H9 (cell line): ENCODE results near the gene TBC1D5. TPM values are rescaled to one million over a fixed set of nuclear protein-coding genes. Genes with fewer than 3 reads are reported as not detected.

ENCODE experiments used
- DNase-seq: peaks from one replicate; pipeline ENCODE4 v3.0.0-alpha.2; 2017
- H2AFZ ChIP-seq: one replicate; pipeline ENCODE4 v1.6.1; 2013; ENCODE audit warnings: mild to moderate bottlenecking, low read length, control low read depth, moderate library complexity
- H2AK5ac ChIP-seq: 2 replicates; pipeline ENCODE4 v1.6.1; 2013; ENCODE audit warnings: low read length, control low read depth, mixed read lengths; ENCODE audit not compliant: insufficient read length
- H2BK120ac ChIP-seq: one replicate; pipeline ENCODE4 v1.6.1; 2013; ENCODE audit warnings: low read depth, mild to moderate bottlenecking, low read length, control low read depth, inconsistent platforms; ENCODE audit not compliant: poor library complexity, severe bottlenecking
- H2BK12ac ChIP-seq: 2 replicates; pipeline ENCODE4 v1.6.1; 2013; ENCODE audit warnings: low read length, control low read depth, mixed read lengths, low read depth; ENCODE audit not compliant: insufficient read length
- H2BK15ac ChIP-seq: 2 replicates; pipeline ENCODE4 v1.6.1; 2013; ENCODE audit warnings: low read depth, low read length, control low read depth
- H2BK20ac ChIP-seq: one replicate; pipeline ENCODE4 v1.6.1; 2013; ENCODE audit warnings: low read depth, mild to moderate bottlenecking, low read length, control low read depth, inconsistent platforms; ENCODE audit not compliant: poor library complexity, severe bottlenecking
- H2BK5ac ChIP-seq: 2 replicates; pipeline ENCODE4 v1.6.1; 2013; ENCODE audit warnings: low read length, control low read depth, mixed read lengths; ENCODE audit not compliant: insufficient read length
- H3K14ac ChIP-seq: 2 replicates; pipeline ENCODE4 v1.6.1; 2013; ENCODE audit warnings: low read length, control low read depth; ENCODE audit not compliant: insufficient read depth
- H3K18ac ChIP-seq: 2 replicates; pipeline ENCODE4 v1.6.1; 2013; ENCODE audit warnings: low read depth, mild to moderate bottlenecking, mixed read lengths, low read length, control low read depth; ENCODE audit not compliant: insufficient read length
- H3K23ac ChIP-seq: 2 replicates; pipeline ENCODE4 v1.6.1; 2013; ENCODE audit warnings: low read length, control low read depth, mixed read lengths, low read depth; ENCODE audit not compliant: insufficient read length
- H3K23me2 ChIP-seq: 2 replicates; pipeline ENCODE4 v1.6.1; 2013; ENCODE audit warnings: low read depth, mild to moderate bottlenecking, mixed read lengths, low read length, control low read depth; ENCODE audit not compliant: insufficient read length, poor library complexity, severe bottlenecking
- H3K27ac ChIP-seq: 2 replicates; pipeline ENCODE4 v1.5.1; 2013; ENCODE audit warnings: low read length, control low read depth, mixed read lengths, low read depth; ENCODE audit not compliant: insufficient read length
- H3K27me3 ChIP-seq: 2 replicates; pipeline ENCODE4 v1.6.1; 2013; ENCODE audit warnings: low read length, control low read depth, inconsistent platforms; ENCODE audit not compliant: insufficient read depth
- H3K4ac ChIP-seq: 2 replicates; pipeline ENCODE4 v1.6.1; 2013; ENCODE audit warnings: low read depth, mild to moderate bottlenecking, control low read depth, inconsistent platforms, low read length, moderate library complexity
- H3K4me1 ChIP-seq: 2 replicates; pipeline ENCODE4 v1.6.1; 2013; ENCODE audit warnings: low read length, control low read depth, inconsistent platforms; ENCODE audit not compliant: insufficient read depth
- H3K4me2 ChIP-seq: 2 replicates; pipeline ENCODE4 v1.6.1; 2013; ENCODE audit warnings: low read length, control low read depth, mixed read lengths; ENCODE audit not compliant: insufficient read length, insufficient read depth
- H3K56ac ChIP-seq: 2 replicates; pipeline ENCODE4 v1.6.1; 2013; ENCODE audit warnings: low read depth, mild to moderate bottlenecking, mixed read lengths, low read length, control low read depth; ENCODE audit not compliant: insufficient read length
- H3K79me1 ChIP-seq: 2 replicates; pipeline ENCODE4 v1.6.1; 2013; ENCODE audit warnings: low read depth, mild to moderate bottlenecking, moderate library complexity, low read length, control low read depth, inconsistent platforms; ENCODE audit not compliant: insufficient read depth, poor library complexity, severe bottlenecking
- H3K79me2 ChIP-seq: 2 replicates; pipeline ENCODE4 v1.6.1; 2013; ENCODE audit warnings: low read length, control low read depth, inconsistent platforms; ENCODE audit not compliant: insufficient read depth
- H3K9ac ChIP-seq: 2 replicates; pipeline ENCODE4 v1.6.1; 2013; ENCODE audit warnings: low read length, control low read depth, mixed read lengths; ENCODE audit not compliant: insufficient read length; ENCODE audit errors: extremely low read depth
- H3K9me3 ChIP-seq: one replicate; pipeline ENCODE4 v1.6.1; 2013; ENCODE audit warnings: low read depth, low read length, inconsistent platforms; ENCODE audit not compliant: control insufficient read depth
- H3T11ph ChIP-seq: one replicate; pipeline ENCODE4 v1.6.1; 2013; ENCODE audit warnings: mild to moderate bottlenecking, low read length, control low read depth, inconsistent platforms
- H4K20me1 ChIP-seq: one replicate; pipeline ENCODE4 v1.6.1; 2013; ENCODE audit not compliant: control insufficient read depth, insufficient read length, insufficient read depth
- H4K5ac ChIP-seq: 2 replicates; pipeline ENCODE4 v1.6.1; 2013; ENCODE audit warnings: low read depth, mild to moderate bottlenecking, mixed read lengths, low read length, control low read depth; ENCODE audit not compliant: insufficient read length
- H4K8ac ChIP-seq: replicated peaks from 2 replicates; pipeline ENCODE4 v1.6.1; 2013; ENCODE audit warnings: low read length, control low read depth, mixed read lengths, low read depth; ENCODE audit not compliant: insufficient read length
- H4K91ac ChIP-seq: 2 replicates; pipeline ENCODE4 v1.6.1; 2013; ENCODE audit warnings: low read depth, mild to moderate bottlenecking, moderate library complexity, mixed read lengths, low read length, control low read depth; ENCODE audit not compliant: insufficient read length
- H3K27ac Mint-ChIP-seq, 3 experiments: 2 replicates in 2 of 3; 3 replicates in 1 of 3; pipeline ENCODE4 v1.8.0; 2020 to 2021; ENCODE audit warnings: mixed read lengths in 3 of 3, mild to moderate bottlenecking in 1 of 3, moderate library complexity in 1 of 3
- H3K27me3 Mint-ChIP-seq: 2 replicates; pipeline ENCODE4 v1.8.0; 2021; ENCODE audit warnings: low read depth, mild to moderate bottlenecking, moderate library complexity, mixed read lengths
- H3K36me3 Mint-ChIP-seq, 3 experiments: 2 replicates in 2 of 3; 3 replicates in 1 of 3; pipeline ENCODE4 v1.8.0; 2020 to 2021; ENCODE audit warnings: low read depth in 3 of 3, mixed read lengths in 3 of 3; ENCODE audit not compliant: insufficient read depth in 1 of 3
- H3K4me1 Mint-ChIP-seq, 2 experiments: 2 replicates each; pipeline ENCODE4 v1.8.0; 2020; ENCODE audit warnings: mixed read lengths in 2 of 2
- H3K4me3 Mint-ChIP-seq, 2 experiments: 2 replicates in 1 of 2; 3 replicates in 1 of 2; pipeline ENCODE4 v1.8.0; 2020 to 2021; ENCODE audit warnings: mild to moderate bottlenecking in 2 of 2, mixed read lengths in 2 of 2, moderate library complexity in 1 of 2
- H3K9me3 Mint-ChIP-seq, 2 experiments: 2 replicates in 1 of 2; 3 replicates in 1 of 2; pipeline ENCODE4 v1.8.0; 2020; ENCODE audit warnings: mild to moderate bottlenecking in 2 of 2, mixed read lengths in 2 of 2, moderate library complexity in 1 of 2
- CTCF ChIP-seq: fragments of 200-600 bp; sonication (generic); conservative IDR thresholded peaks from 3 replicates; pipeline ENCODE4 v1.8.0; 2021; ENCODE audit warnings: antibody characterized with exemption, mild to moderate bottlenecking
- WGBS: extraction: QIAGEN DNeasy Blood & Tissue Kit; methylation state at CpG from one replicate; pipeline ENCODE4 v1.1.7; 2013; ENCODE audit warnings: missing lambda C conversion rate, low lambda C conversion rate, mixed read lengths; ENCODE audit not compliant: insufficient read length; ENCODE audit errors: extremely low coverage; 5-methylcytosine and 5-hydroxymethylcytosine counted together
- total RNA-seq: library from RNA; stranded (reverse); gene quantifications from 2 replicates; pipeline ENCODE4 v1.2.1, GENCODE V29; 2021

TBC1D5 gene
- total RNA-seq, 1 experiment from 2014 or later: 25.0 TPM

GRCh38 chr3:17730318-17730967, 12.0 kb downstream of the TBC1D5 start:
- Mint-ChIP-seq H3K4me3 (no peak overlapping the region), H3K9me3 (peaks cover 4 to 6% of the 10 kb centered on the region in 2 experiments; a peak in 3 of 5 replicates), H3K36me3 (peaks cover 10 to 38% (median 13%) of the 10 kb centered on the region in 3 experiments), H3K27me3 (no peaks in the 10 kb centered on the region; the same call in 1 of the 2 replicates), H3K27ac (peak overlapping the region in 2 of 3 experiments; percentile 27 to 88; a peak in 4 of 7 replicates), H3K4me1 (peaks cover 5% of the 10 kb centered on the region in 2 experiments; a peak in 2 of 4 replicates)
- H3K4me2 ChIP-seq: no peak overlapping the region
- no peaks in the 10 kb centered on the region for H3K23me2 ChIP-seq
- H3K14ac ChIP-seq: no peak overlapping the region
- H3K23ac ChIP-seq: no peak overlapping the region
- H3K27me3 ChIP-seq: no peaks in the 10 kb centered on the region
- no peak overlapping the region for H3K56ac ChIP-seq
- H3K4me1 ChIP-seq: no peaks in the 10 kb centered on the region
- H4K20me1 ChIP-seq: no peaks in the 10 kb centered on the region
- H2BK5ac ChIP-seq: no peak overlapping the region
- H4K8ac ChIP-seq: no peak overlapping the region
- H2AFZ ChIP-seq: no peak overlapping the region
- no peak for TF ChIP-seq CTCF
- H2BK120ac ChIP-seq: no peak overlapping the region
- H3K4ac ChIP-seq: no peak overlapping the region
- no peak overlapping the region for H2BK15ac ChIP-seq
- H3K9ac ChIP-seq: no peak overlapping the region
- no peak for DNase-seq
- H3T11ph ChIP-seq: no peak overlapping the region
- H4K91ac ChIP-seq: no peak overlapping the region
- H2AK5ac ChIP-seq: no peak overlapping the region
- no peaks in the 10 kb centered on the region for H3K79me1 ChIP-seq
- no peaks in the 10 kb centered on the region for H3K9me3 ChIP-seq
- no peaks in the 10 kb centered on the region for H3K79me2 ChIP-seq
- no peak overlapping the region for H3K18ac ChIP-seq
- no peak overlapping the region for H2BK20ac ChIP-seq
- H4K5ac ChIP-seq: no peak overlapping the region
- no CpG with 5 or more reads among the region's 4 CpGs for WGBS
- no peak overlapping the region for H3K27ac ChIP-seq
- no peak overlapping the region for H2BK12ac ChIP-seq
